Astrocyte of the spinal cord (primary cell): Measurements from ENCODE around the gene RGPD6.
"Not testable (repeated sequence)": the region's sequence is repeated elsewhere in the genome, so short reads cannot be mapped to it uniquely, and the experiment has no call there.

Source experiments
- DNase-seq: peaks from one replicate; pipeline ENCODE4 v3.0.0; 2011; ENCODE audit warnings: low read depth, low spot score
- H3K4me3 ChIP-seq: 2 replicates; pipeline ENCODE4 v1.5.1; 2011; ENCODE audit warnings: low read depth, mild to moderate bottlenecking, low read length, moderate library complexity
- in situ Hi-C: cut with HindIII; loops from 2 replicates; pipeline ENCODE4 v1.10.0; 2017; ENCODE audit warnings: low sequenced_read_pairs

RGPD6 gene

DNA sequence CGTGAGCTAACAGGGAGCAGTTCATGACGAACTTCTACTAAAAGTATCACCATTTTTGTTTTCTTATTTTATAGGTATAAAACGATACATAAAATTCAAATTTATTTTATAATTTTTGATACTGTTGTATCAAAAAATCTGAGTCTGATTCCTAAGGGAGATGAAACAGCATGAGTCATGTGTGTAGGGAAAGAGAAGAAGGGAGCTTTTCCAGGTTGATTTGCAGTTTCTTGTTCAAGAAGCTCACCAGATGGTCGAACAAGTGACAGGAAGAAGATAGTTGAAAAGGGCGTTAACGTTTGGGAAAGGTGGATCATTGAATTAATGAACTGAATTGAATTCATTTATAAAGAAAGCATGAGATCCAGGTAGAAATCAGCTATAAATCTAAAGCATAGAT lies 81.0 kb downstream of the RGPD6 start:
- in situ Hi-C loops, H3K4me3 ChIP-seq, DNase-seq: not testable (repeated sequence)

DNA sequence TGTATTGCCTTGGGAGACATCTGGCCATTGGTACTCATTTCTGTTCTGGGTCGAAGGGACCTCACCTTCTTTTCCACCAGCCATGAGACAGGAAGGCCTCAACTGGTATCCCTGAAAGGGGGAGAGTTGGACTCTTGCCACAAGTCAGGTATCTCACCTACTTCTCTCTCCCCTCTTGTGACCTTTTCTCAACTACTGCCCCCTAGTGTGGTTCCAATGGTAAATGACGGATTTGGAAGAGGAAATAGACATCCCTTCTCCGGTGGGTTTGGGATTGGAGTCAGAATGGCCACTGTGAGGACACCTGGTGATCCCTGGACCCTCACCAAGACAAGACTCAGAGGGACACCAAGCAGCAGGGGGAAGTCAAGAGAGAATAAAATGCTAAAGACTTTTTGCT lies 82.5 kb downstream of the RGPD6 start:
- DNase-seq, in situ Hi-C loops, H3K4me3 ChIP-seq: not testable (repeated sequence)

DNA sequence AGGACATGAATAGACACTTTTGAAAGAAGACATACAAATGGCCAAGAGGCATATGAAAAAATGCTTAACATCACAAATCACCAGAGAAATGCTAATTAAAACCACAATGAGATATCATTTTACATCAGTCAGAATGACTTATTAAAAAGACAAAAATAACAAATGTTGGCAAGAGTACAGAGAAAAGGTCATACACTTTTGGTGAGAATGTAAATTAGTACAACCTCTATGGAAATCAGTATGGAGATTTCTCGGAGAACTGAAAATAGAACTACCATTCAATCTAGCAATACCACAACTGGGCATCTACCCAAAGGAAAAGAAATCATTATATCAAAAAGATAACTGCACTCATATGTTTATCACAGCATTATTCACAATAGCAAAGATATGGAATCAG lies 88.0 kb downstream of the RGPD6 start:
- H3K4me3 ChIP-seq, DNase-seq, in situ Hi-C loops: not testable (repeated sequence)

DNA sequence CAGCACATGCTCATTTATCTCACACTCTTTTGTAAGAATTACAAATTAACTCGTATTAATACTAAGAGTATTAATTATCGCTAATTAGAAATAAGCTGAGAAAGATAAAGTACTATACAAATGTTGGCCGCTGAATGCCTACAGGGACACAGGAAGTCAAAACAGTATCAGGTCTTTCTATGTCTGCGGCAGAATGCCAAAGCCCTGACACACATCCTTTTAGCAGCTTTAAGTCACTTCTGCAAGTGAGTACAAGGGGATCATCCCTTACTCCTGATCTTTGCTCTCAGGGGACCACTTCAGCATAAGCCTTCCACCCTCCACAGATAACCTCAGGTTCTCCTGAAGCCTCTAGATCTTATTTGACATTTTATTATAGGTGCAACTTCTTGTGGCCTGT lies 94.3 kb downstream of the RGPD6 start:
- in situ Hi-C loops, DNase-seq, H3K4me3 ChIP-seq: not testable (repeated sequence)

DNA sequence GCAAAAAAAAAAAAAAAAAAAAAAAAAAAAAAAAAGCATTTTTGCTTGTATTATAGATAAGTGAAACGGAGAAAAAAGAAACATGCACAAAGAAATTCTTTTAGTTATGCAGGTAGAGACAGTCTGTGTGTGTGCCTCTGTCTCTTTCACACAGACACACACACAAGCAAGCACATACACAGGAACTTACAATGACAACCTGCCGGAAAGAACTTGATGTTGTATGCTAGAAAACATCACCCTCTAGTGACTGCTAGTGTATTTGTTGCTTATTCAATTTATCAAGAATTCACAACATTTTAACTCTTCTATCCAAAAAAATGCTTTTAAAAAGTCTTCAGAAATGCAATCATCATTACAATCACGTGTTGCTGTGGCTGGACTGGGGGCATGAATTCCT lies 95.8 kb downstream of the RGPD6 start:
- H3K4me3 ChIP-seq, DNase-seq, in situ Hi-C loops: not testable (repeated sequence)

DNA sequence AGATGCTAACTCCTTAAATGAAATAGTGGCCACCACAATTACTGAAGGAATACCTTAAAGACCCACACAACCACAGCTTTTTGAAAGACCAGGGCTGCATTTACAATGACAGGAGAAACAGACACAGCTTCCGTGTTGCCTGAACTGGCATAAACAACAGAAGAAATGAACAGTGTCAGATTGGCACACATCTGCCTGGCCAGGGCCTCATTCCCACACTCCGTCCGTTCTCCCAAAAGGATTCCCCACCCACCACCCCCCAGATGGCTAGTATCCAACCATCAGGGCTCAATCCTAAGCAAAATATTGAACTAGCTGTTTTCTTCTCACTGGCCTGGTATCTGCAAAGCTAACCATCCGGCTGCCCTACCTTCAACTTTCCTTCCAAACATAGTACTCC lies 96.9 kb downstream of the RGPD6 start:
- DNase-seq, H3K4me3 ChIP-seq, in situ Hi-C loops: not testable (repeated sequence)

DNA sequence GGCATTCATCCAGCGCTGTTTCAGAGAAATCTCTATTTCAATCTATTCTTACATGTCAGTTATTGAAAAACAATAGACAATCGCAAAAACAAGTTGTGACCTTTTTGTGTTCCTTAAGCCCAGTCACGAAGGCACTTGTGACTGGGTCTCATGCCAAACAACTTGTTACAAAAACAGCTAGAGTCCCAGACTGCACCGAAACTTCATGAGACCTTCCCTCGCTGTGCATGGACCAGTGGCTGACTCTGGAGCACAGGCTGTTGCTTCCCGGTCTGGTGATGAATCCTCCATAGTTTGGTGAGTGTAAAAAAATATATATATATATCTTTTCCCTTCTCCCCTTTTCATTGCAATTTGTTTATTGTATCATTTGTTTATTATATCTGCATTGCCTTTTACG lies 99.7 kb downstream of the RGPD6 start:
- in situ Hi-C loops, DNase-seq, H3K4me3 ChIP-seq: not testable (repeated sequence)

DNA sequence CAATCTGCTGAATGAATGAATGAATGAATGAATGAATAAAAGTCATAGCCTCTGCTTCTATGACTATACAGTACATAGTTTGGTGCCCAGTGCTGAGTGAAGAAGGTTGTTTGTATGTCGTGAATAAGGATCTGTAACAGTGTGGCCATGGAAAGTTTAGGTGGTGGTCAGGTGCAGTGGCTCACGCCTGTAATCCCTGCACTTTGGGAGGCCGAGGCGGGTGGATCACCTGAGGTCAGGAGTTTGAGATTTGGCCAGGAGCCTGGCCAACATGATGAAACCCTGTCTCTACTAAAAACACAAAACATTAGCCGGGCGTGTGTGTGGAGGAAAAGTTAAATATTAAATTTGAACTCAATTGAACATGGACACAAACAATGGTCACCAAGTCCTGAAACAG lies 100.1 kb downstream of the RGPD6 start:
- in situ Hi-C loops, H3K4me3 ChIP-seq, DNase-seq: not testable (repeated sequence)

DNA sequence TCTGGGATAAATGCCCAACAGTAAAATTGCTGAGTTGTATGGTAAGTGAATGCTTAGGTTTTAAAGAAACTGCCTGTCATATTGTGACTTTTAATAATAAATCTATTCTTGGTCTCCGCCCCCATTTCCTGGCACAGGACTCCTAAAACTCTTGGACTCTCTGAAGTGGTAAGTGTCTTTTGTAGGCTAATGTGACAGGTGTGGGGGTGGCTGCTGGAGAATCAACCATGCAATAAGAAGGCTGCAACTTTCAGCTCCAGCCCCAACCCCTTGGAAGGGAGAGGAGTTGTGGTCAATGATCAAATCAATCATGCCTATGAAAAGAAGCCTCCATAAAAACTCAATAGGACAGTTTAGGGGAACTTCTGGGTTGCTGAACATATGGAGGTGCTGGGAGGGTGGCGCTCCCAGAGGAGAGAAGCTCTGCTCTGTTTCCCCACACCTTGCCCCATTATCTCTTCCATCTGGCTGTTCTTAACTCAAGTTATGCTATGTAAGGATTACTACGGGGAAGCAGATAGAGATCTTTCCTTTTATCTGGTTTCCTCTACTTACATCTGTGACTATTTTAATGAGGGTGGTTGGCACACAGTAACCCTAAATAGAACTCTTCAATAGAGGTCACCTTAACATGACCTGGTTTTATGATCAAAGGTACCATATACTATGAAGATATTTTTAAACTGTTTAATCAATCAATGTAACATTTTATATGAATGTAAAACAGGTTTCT lies 101.2 kb downstream of the RGPD6 start:
- H3K4me3 ChIP-seq, in situ Hi-C loops, DNase-seq: not testable (repeated sequence)

DNA sequence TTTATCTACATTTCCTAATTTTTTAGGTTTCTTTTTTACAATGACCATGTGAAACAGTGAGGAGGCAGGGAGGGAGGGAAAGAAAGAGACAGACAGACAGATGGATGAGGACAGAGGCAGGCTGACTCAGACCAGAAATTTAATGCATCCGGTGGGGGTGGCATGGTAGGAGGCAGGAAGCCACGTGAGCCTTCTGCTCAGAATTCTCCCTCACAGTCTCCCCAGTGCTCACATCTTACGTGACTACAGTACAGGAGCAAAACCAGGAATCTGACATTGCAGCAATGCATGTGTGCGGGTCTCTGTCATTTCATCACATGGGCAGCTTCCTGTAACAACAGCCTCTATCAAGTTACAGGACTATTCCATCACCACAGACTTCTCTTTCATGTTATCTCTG lies 102.1 kb downstream of the RGPD6 start:
- DNase-seq, in situ Hi-C loops, H3K4me3 ChIP-seq: not testable (repeated sequence)

DNA sequence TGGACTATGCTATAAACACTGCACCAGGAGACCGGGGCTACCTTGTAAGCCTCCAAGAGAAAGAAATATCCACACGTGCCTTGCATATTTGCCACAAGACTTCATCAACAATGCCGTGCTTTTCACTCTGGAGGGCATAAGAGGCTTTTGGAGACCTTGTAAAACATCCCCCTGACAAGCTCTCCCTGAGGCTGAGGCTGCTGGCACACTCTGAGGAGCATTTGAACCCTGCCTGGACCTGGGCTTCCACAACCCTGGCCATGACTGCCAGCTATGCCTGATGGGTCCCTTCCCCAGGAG lies 104.0 kb downstream of the RGPD6 start:
- in situ Hi-C loops, H3K4me3 ChIP-seq, DNase-seq: not testable (repeated sequence)

DNA sequence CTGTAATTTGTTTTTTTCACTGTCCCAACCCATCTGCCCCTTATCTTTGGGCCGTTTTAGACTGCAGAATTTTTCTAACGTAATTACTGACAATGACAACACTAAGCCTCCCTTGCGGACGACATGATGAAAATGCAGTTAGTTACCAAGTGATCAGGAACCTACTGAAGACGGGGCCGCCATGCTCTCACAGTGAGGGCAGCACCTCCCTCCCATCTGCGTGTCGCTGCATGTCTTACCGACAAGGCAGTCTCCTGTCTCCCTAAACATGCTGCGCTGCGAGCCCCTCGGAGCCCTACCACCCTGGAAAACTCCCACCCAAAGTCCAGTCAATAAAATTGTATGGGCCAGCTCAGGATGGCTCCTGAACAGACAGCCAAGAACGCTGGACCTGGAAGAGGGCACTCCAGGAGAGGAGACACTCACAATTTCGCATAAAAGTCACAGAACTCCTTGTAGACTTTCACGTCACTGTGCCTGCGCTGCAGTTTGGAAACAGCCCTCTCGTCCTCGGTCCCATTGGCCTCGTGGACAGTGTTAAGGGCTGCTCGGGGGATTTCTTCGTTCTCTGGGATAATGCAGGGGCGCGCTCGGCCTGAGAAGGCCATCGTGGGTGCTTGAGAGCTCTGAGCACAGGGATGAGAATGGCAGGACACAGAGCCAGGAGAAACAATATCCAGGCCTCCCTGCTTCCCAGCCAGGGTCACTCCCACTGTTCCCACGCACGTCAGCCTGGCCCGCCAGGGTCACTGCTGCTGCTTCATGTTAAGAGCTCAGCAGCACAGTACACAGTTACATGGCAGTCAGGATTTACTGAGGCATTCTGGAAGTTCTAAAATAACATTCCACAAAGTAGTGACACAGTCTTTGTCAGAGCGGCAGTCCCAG lies 104.6 kb downstream of the RGPD6 start, which contains the start of gene LIMS4:
TSS of gene LIMS4 (minus strand) at position 646 of the 888 bp plus-strand sequence. CDS start at position 608, 38 bp downstream.
- in situ Hi-C loops, H3K4me3 ChIP-seq, DNase-seq: not testable (repeated sequence)

DNA sequence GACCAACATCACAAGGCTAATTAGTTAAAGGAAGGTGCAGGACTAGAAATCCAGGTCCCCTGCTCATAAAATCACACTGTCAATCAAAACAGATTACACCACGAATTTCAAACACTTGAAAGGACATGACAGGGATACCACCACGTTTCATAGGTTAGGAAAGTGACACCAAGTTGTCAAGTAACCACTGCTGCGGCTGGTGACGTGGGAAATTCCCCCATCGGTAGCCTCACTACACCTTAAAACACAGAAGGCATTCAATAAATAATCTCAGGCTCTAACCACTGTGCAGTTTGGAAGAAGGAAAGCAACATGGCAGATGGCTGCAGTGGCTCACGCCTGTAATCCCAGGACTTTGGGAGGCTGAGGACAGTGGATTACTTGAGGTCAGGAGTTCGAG lies 108.1 kb downstream of the RGPD6 start:
- H3K4me3 ChIP-seq, DNase-seq, in situ Hi-C loops: not testable (repeated sequence)

DNA sequence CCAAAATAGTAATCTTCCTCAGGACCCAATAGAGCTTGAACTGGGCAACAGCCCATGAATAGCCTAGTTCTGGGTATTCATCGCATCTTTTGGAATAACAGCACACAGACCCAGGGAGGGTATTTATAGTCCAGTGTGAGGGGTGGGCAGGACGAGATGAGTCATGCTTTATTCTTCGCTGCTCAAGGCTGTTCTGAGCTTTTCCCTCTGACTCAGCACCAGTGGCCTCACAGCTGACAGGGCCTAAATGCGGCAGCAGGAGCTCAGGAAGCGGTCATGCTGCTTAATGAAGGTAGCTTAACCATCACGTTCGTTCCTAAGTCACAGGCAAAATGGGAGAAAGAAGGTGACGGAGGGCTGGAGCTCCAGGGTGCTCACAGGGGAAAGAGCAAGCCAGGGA lies 111.7 kb downstream of the RGPD6 start:
- in situ Hi-C loops, H3K4me3 ChIP-seq, DNase-seq: not testable (repeated sequence)
